OCI-LY1 (cell line): ENCODE data around the gene MED13L.

ENCODE experiments used
- CTCF ChIP-seq: fragments of 200-600 bp; sonication (generic), shearing (Covaris generic); IDR thresholded peaks from 2 replicates; pipeline ENCODE4 v1.5.1; 2017; ENCODE audit warnings: mild to moderate bottlenecking, antibody characterized with exemption, low read length, moderate library complexity, mixed read lengths
- EZH2 ChIP-seq: fragments of 200-600 bp; sonication (generic), shearing (Covaris generic); IDR thresholded peaks from 2 replicates; pipeline ENCODE4 v1.8.0; 2017; ENCODE audit warnings: borderline replicate concordance, mixed run types, mild to moderate bottlenecking, antibody characterized with exemption, low read length, moderate library complexity, mixed read lengths

- TF ChIP-seq CTCF (no peak), EZH2 (no peak)
Observed at GRCh38 chr12:116026346-116026745, 251.1 kb downstream of the MED13L start.
